Hematopoietic multipotent progenitor cell treated with erythropoietin and hydrocortisone succinate and interleukin-3 and kit ligand, for 15 days (in vitro differentiated cells): ENCODE data around the gene ZNF66.
A peak's percentile ranks its signal among the peaks of the same experiment; 100 is the strongest.
"Not testable (repeated sequence)": the region's sequence is repeated elsewhere in the genome, so short reads cannot be mapped to it uniquely, and the experiment has no call there.

Experiments
- DNase-seq: peaks from one replicate; pipeline ENCODE4 v3.0.0-alpha.2; 2015; ENCODE audit warnings: low spot score

The ZNF66 gene

GRCh38 chr19:20776083-20777076 lies at the start of gene ZNF66:
ZNF66 (plus strand) TSS chr19:20776304; CDS start chr19:20776448, 144 bp downstream.
- peak; percentile 66 for DNase-seq

DNA sequence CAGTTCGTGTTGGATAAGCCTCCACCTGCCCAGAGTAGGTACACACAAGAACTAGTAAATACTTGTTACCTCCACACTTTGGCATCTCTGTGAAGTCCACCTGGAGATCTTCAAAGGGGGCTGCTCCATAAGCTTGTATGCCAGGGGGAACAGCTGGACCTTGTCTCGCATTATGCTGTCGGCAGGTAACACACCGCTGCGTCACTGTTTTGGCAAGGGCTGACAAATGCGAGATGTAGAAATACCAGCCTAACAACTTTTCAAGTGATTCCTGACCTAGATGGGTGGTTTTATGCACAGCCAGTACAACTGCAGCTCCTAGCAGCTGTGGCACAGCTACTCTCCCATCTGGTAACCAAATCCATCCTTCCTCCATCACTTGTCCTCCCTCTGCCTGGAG lies 25.9 kb upstream of the ZNF66 start:
- DNase-seq = not testable (repeated sequence)

DNA sequence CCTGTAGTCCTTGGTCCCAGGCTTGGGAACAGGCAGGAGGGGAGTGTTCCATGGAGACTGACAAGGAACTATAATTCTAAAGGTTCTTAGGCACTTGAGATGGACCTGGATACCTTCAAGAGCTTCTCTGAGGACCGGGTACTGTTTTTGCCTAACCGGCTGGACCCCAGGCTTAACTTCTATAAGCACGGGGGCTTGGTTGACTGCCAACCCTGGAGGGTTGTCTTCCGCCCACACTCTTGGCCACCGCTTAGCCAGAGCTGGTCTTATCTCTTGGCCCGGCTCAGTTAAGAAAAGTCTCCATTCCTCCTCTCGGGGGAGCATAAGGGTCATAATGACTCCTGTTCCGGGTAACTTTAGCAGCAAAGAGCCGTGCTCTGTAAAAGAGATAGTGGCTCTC lies 23.8 kb upstream of the ZNF66 start:
- DNase-seq = not testable (repeated sequence)

DNA sequence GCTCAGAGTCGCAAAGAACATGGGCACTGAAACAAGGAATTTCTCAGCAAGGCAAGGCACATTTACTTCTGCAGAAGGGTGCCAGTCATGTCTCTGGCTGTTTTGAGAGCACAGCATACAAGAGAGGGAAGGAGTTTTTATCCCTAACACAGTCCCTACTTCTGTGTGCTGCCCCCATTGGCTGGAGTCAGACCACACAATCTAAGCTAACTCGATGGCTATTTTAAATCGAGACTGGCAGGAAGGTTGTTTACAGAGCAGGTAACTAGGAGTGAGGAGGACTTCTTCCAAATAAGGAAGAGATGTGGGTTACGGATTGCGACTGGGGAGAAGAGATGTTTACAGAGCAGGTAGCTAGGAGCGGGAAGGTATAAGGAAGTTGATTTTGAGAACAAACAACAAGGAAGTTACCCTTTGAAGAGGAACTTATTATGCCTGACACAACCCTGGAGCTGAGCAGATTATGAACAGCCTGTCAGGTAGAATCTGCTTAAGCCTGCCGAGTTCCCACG lies 6.8 kb upstream of the ZNF66 start:
- not testable (repeated sequence) for DNase-seq

DNA sequence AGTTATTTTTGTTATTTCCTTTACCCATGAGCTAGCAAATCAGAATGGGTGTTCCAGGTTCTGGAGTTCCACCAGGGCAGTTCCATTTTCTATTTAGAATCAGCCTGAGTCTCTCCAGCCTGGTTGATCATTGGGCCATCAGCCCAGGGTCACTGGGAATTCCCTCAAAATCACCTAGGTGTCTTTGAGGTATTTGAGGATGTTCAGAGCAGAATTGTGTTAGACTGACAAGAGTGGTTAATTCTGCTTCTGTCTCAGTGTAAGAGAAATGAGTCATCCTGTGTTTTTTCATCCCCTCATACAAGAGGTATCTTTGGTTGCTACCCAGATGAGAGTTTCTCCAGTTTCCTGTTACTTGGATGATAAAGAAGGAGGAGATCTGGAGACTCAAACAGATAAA lies 11.7 kb downstream of the ZNF66 start:
- DNase-seq = no peak

- DNase-seq = no peak
Observed at GRCh38 chr19:20791806-20792205, 15.7 kb downstream of the ZNF66 start.

- DNase-seq = not testable (repeated sequence)
Observed at GRCh38 chr19:20806311-20807262, 30.5 kb downstream of the ZNF66 start.

GRCh38 chr19:20840371-20840770 lies 64.3 kb downstream of the ZNF66 start:
- no peak for DNase-seq
